A549 (cell line): Measurements from ENCODE around the gene ITPR3.

Source experiments
- ZFP36 ChIP-seq: fragments of 450-650 bp; IDR thresholded peaks from 2 replicates; pipeline ENCODE4 v1.6.1; 2014; ENCODE audit warnings: borderline replicate concordance; ENCODE audit not compliant: partially characterized antibody
- TF ChIP-seq, protein P1 (sequence below): fragments of >200 bp; sonication (Bioruptor Twin); formaldehyde crosslinking; IDR thresholded peaks from 3 replicates; pipeline ENCODE4 v1.5.1; 2016

DNA sequence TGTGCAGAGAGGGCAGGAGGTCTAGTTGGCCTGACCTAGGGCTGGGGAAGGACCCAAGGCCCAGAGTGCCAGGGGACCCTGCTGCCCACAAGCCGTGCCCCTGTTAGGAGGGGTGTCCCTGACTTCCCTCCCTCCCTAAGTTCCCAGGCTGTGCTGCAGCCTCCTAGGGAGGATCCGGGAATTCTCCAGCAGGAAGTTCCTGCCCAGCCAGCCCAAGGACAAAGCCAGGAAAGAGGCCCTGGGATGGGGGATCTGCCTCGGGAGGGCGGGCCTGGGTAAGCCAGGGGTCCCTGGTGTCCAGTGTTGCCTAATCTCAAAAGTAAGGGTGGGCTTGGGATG lies 31.8 kb upstream of the ITPR3 start:
- TF ChIP-seq, protein P1, sequence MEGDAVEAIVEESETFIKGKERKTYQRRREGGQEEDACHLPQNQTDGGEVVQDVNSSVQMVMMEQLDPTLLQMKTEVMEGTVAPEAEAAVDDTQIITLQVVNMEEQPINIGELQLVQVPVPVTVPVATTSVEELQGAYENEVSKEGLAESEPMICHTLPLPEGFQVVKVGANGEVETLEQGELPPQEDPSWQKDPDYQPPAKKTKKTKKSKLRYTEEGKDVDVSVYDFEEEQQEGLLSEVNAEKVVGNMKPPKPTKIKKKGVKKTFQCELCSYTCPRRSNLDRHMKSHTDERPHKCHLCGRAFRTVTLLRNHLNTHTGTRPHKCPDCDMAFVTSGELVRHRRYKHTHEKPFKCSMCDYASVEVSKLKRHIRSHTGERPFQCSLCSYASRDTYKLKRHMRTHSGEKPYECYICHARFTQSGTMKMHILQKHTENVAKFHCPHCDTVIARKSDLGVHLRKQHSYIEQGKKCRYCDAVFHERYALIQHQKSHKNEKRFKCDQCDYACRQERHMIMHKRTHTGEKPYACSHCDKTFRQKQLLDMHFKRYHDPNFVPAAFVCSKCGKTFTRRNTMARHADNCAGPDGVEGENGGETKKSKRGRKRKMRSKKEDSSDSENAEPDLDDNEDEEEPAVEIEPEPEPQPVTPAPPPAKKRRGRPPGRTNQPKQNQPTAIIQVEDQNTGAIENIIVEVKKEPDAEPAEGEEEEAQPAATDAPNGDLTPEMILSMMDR, result no peak
- TF ChIP-seq ZFP36, result no peak
